ENCODE measurements around the gene RBM20. TPM values are rescaled to one million over a fixed set of nuclear protein-coding genes. Genes with fewer than 3 reads are reported as not detected.

Gene RBM20
- polyA plus RNA-seq, 2 of the 4 experiments (the other 2 are of a cell fraction) = 1.5 to 1.8 TPM

DNA sequence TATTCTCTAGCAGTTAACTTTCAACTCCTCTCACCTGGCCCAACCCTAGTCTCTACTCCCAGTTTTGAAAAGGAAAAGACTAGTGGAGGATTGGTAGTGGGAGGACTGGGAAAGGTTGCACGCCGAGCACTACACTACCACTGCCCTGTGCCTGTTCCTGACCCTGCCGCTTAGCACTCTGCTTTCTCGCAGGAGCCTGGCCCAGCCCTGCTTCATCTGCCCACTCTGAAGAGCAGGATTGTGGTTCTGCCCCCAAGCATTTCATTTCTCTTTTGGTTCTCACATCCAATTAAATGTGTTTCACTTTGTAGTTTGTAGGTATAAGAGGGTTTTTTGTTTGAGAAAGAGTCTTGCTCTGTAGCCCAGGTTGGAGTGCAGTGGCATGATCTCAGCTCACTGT is 31.5 kb upstream of the RBM20 start (continued):
- TF ChIP-seq, protein P1, sequence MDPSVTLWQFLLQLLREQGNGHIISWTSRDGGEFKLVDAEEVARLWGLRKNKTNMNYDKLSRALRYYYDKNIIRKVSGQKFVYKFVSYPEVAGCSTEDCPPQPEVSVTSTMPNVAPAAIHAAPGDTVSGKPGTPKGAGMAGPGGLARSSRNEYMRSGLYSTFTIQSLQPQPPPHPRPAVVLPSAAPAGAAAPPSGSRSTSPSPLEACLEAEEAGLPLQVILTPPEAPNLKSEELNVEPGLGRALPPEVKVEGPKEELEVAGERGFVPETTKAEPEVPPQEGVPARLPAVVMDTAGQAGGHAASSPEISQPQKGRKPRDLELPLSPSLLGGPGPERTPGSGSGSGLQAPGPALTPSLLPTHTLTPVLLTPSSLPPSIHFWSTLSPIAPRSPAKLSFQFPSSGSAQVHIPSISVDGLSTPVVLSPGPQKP (IDR thresholded peaks at IDR 0.05; ENCODE audit: low read depth, low read length) = no peak
- TF ChIP-seq, protein P2, sequence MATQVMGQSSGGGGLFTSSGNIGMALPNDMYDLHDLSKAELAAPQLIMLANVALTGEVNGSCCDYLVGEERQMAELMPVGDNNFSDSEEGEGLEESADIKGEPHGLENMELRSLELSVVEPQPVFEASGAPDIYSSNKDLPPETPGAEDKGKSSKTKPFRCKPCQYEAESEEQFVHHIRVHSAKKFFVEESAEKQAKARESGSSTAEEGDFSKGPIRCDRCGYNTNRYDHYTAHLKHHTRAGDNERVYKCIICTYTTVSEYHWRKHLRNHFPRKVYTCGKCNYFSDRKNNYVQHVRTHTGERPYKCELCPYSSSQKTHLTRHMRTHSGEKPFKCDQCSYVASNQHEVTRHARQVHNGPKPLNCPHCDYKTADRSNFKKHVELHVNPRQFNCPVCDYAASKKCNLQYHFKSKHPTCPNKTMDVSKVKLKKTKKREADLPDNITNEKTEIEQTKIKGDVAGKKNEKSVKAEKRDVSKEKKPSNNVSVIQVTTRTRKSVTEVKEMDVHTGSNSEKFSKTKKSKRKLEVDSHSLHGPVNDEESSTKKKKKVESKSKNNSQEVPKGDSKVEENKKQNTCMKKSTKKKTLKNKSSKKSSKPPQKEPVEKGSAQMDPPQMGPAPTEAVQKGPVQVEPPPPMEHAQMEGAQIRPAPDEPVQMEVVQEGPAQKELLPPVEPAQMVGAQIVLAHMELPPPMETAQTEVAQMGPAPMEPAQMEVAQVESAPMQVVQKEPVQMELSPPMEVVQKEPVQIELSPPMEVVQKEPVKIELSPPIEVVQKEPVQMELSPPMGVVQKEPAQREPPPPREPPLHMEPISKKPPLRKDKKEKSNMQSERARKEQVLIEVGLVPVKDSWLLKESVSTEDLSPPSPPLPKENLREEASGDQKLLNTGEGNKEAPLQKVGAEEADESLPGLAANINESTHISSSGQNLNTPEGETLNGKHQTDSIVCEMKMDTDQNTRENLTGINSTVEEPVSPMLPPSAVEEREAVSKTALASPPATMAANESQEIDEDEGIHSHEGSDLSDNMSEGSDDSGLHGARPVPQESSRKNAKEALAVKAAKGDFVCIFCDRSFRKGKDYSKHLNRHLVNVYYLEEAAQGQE (IDR thresholded peaks at IDR 0.05) = no peak
- TF ChIP-seq FOSL2 (IDR thresholded peaks at IDR 0.05) (no peak), FOSL2 (CRISPR knock-in tag; IDR thresholded peaks at IDR 0.05) (no peak), MYC (IDR thresholded peaks at IDR 0.05; ENCODE audit: borderline replicate concordance, low read length) (no peak)

DNA sequence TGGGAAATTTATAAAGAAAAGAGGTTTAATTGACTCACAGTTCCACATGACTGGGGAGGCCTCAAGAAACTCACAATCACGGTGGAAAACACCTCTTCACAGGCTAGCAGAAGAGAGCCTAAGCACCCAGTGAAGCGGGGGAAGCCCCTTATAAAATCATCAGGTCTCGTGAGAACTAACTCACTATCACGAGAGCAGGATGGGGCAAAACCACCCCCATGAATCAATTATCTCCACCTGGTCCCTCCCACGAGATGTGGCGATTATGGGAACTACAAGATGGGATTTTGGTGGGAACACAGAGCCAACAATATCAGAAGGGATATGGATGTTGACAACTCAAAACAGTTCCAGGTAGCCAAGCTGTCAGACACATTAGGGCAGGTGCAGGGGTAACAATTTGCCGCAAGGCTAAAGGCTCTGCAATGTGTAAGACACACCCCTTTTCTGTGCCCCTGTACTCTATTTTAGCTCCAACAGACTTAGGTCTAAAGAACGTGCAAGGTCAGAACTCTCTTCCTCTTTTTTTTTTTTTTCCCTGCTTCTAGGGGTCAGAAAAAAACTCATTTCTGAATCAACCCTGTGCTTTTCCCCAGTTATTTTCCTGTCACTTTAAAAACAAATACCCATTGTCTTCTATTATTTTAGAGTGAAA is 30.7 kb upstream of the RBM20 start:
- Histone ChIP-seq H3K27ac (no peak overlapping the region), H3K4me1 (0 out of 3 replicates have a peak, but pooled peaks cover 8% of the 10 kb centered on the region), H3K9me3 (no peaks in the 10 kb centered on the region), H3K4me3 (no peak overlapping the region), H3K4me2 (no peak overlapping the region)
- CTCF ChIA-PET = interaction anchor here (4.7 to 7.3 kb wide), 2 partner anchors 60 to 66 kb away, joined by 44 to 88 read pairs; no protein-coding TSS in a partner anchor
- FAIRE-seq (no peak), DNase-seq (ENCODE audit: low read depth in 1 of 2, low spot score in 1 of 2) (no peak), ATAC-seq (0 out of 6 replicates have a peak, but pooled peaks of 1 of the 2 experiments have one; percentile 14)
- TF ChIP-seq EHMT2 (IDR thresholded peaks at IDR 0.05; ENCODE audit: low read depth) = no peak
- POLR2A ChIA-PET = no interaction called here
- 78% methylated on average over 8 of the region's 8 CpGs for WGBS (ENCODE audit: missing lambda C conversion rate)

DNA sequence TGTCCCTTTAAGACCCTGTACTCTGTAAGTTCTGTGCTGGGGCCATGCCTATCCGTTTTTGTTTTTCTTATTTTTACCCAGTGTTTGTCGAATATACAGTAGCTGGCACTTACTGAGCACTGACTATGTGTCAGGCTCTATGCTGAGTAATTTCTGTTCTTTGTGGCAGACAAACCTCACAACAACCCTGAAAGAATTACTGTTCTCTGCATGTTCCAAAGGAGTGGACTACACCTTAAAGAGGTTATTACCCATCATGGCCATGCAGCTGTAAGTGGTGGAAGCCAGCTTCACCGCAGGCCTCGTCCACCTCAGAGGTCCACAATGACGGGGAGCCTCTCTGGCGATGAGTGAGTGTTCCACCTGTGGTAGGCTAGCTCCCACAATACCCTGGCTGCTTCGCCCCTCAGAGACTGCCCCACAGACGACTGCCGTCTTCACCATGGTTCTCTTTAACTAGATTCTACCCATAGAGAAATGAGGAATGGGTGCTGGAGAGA is 30.1 kb upstream of the RBM20 start:
- DNase-seq (ENCODE audit: low read depth in 1 of 2, low spot score in 1 of 2) (no peak), FAIRE-seq (no peak), ATAC-seq (no peak)
- 0 out of 3 replicates have a peak, but pooled peaks cover 8% of the 10 kb centered on the region for H3K4me1 ChIP-seq
- no peak overlapping the region for H3K27ac ChIP-seq
- ChIA-PET CTCF (interaction anchor here (1.9 to 7.3 kb wide), 3 partner anchors 23 to 66 kb away, joined by 5 to 88 read pairs (median 44); no protein-coding TSS in a partner anchor), POLR2A (no interaction called here)
- TF ChIP-seq FOSL2 (IDR thresholded peaks at IDR 0.05) (no peak), FOSL2 (CRISPR knock-in tag; IDR thresholded peaks at IDR 0.05) (no peak), JUNB (IDR thresholded peaks at IDR 0.05) (no peak), FOXS1 (CRISPR knock-in tag; IDR thresholded peaks at IDR 0.05) (no peak), HEYL (CRISPR knock-in tag; IDR thresholded peaks at IDR 0.05) (no peak)
- no peaks in the 10 kb centered on the region for H3K9me3 ChIP-seq
- no peak overlapping the region for H3K4me2 ChIP-seq
- WGBS (ENCODE audit: missing lambda C conversion rate) = 73% methylated on average over 9 of the region's 9 CpGs
- no peak overlapping the region for H3K4me3 ChIP-seq

DNA sequence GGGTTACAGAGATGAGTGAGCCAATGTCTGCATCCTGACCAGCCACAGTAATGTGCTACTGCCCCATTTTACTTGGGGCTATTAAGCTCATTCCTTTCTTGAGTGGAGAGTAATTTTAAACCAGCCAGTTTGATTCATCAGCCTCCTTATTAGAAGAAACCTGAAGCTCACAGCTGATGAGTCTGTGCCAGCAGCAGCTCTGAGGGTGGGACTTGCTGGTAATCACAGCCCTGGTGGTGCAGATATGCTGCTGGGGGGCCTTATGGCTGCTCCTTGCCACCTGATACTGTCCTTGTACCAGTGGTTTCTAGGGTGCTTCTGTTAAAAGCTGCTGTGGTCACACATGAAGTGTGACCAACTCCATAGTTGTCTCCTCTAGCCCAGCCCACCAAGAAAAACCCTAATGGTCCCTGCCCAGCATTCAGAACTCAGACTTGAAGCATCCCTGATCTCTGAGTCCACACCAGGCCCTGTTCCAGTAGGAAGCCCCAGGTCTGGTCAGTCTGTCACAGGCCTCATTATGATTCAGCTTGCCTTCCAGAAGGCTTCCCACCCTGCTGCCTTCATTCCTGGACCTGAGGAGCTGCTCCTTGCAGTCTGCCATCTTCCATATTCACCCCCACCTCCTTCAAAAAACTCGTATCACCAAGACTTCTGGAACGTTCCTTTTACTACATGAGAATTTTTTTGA is 28.9 kb upstream of the RBM20 start:
- Histone ChIP-seq H3K27ac (peak overlapping the region in 1 of 2 experiments; percentile 51; a peak in 3 of 6 replicates), H3K4me3 (no peak overlapping the region), H3K4me1 (0 out of 3 replicates have a peak, but pooled peaks cover 3% of the 10 kb centered on the region), H3K4me2 (no peak overlapping the region), H3K9me3 (no peaks in the 10 kb centered on the region)
- no peak for TF ChIP-seq TP53 (CRISPR knock-in tag; IDR thresholded peaks at IDR 0.05)
- TF ChIP-seq RFX5 (IDR thresholded peaks at IDR 0.05) = no peak
- TF ChIP-seq BHLHE40 (IDR thresholded peaks at IDR 0.05; ENCODE audit: low read depth, low read length) = no peak
- no peak for TF ChIP-seq EHF (CRISPR knock-in tag; IDR thresholded peaks at IDR 0.05)
- ChIA-PET POLR2A (no interaction called here), CTCF (interaction anchor here (1.3 to 7.3 kb wide), 4 partner anchors 15 to 66 kb away, joined by 5 to 88 read pairs (median 12); no protein-coding TSS in a partner anchor)
- no peak for FAIRE-seq
- ATAC-seq = no peak; a peak in 1 of 6 replicates
- whole genome bisulfite sequencing (ENCODE audit: missing lambda C conversion rate) = 12% methylated on average over 2 of the region's 2 CpGs
- DNase-seq (ENCODE audit: low read depth in 1 of 2, low spot score in 1 of 2) = no peak

Data from A549 (cell line).